HepG2 (cell line): Measurements from ENCODE around the gene DNAAF8. TPM values are rescaled to one million over a fixed set of nuclear protein-coding genes. Genes with fewer than 3 reads are reported as not detected.
A peak's percentile ranks its signal among the peaks of the same experiment; 100 is the strongest.

ENCODE experiments used
- CENPT ChIP-seq: sonication (generic); formaldehyde crosslinking; IDR thresholded peaks from 2 replicates; pipeline ENCODE4 v1.8.0; 2022; ENCODE audit warnings: low read depth, mild to moderate bottlenecking, moderate library complexity, missing genetic modification reagents
- FUBP1 ChIP-seq: sonication (generic); formaldehyde crosslinking; IDR thresholded peaks from 2 replicates; pipeline ENCODE4 v1.5.1; 2020; ENCODE audit warnings: missing genetic modification reagents, mild to moderate bottlenecking, borderline replicate concordance
- HCFC1 ChIP-seq: fragments of 150-350 bp; IDR thresholded peaks from 2 replicates; pipeline ENCODE4 v1.6.1; 2014; ENCODE audit warnings: low read depth, low read length
- HMGXB3 ChIP-seq: sonication (generic); formaldehyde crosslinking; IDR thresholded peaks from 2 replicates; pipeline ENCODE4 v1.4.0; 2020; ENCODE audit warnings: missing genetic modification reagents, borderline replicate concordance
- HNF1A ChIP-seq, 2 experiments: sonication (generic) in 1 of 2; formaldehyde crosslinking in 1 of 2; IDR thresholded peaks; 2 replicates each; pipeline versions ENCODE4 v1.4.0 to v1.6.1; 2016 to 2020; ENCODE audit warnings: borderline replicate concordance in 1 of 2, low read depth in 1 of 2, mild to moderate bottlenecking in 1 of 2, missing genetic modification reagents in 1 of 2
- IRX3 ChIP-seq: sonication (generic); formaldehyde crosslinking; IDR thresholded peaks from 2 replicates; pipeline ENCODE4 v1.8.1; 2023; ENCODE audit warnings: mild to moderate bottlenecking, low read depth, missing genetic modification reagents, borderline replicate concordance
- POLR2AphosphoS5 ChIP-seq: IDR thresholded peaks from 2 replicates; pipeline ENCODE4 v1.6.1; 2012; ENCODE audit warnings: low read depth, low read length
- RBFOX2 ChIP-seq: fragments of 200-400 bp; formaldehyde crosslinking; IDR thresholded peaks from 2 replicates; pipeline ENCODE4 v1.6.1; 2017; ENCODE audit warnings: low read depth, mild to moderate bottlenecking, low read length
- TMF1 ChIP-seq: sonication (generic); formaldehyde crosslinking; IDR thresholded peaks from 2 replicates; pipeline ENCODE4 v1.8.1; 2022; ENCODE audit warnings: low read depth, missing genetic modification reagents
- ZBTB8A ChIP-seq: sonication (generic); formaldehyde crosslinking; IDR thresholded peaks from 2 replicates; pipeline ENCODE4 v1.4.0; 2020; ENCODE audit warnings: mild to moderate bottlenecking, low read depth, missing genetic modification reagents, borderline replicate concordance
- ZIK1 ChIP-seq: sonication (generic); formaldehyde crosslinking; IDR thresholded peaks from 2 replicates; pipeline ENCODE4 v1.5.0; 2020; ENCODE audit warnings: mild to moderate bottlenecking, low read depth, missing genetic modification reagents, borderline replicate concordance
- ZMYM2 ChIP-seq: sonication (generic); formaldehyde crosslinking; IDR thresholded peaks from 2 replicates; pipeline ENCODE4 v1.8.0; 2022; ENCODE audit warnings: mild to moderate bottlenecking, missing genetic modification reagents
- ZNF235 ChIP-seq: sonication (generic); formaldehyde crosslinking; IDR thresholded peaks from 2 replicates; pipeline ENCODE4 v1.8.1; 2023; ENCODE audit warnings: mild to moderate bottlenecking, missing genetic modification reagents, borderline replicate concordance
- ZNF576 ChIP-seq: sonication (generic); formaldehyde crosslinking; IDR thresholded peaks from 2 replicates; pipeline ENCODE4 v1.4.0; 2020; ENCODE audit warnings: mild to moderate bottlenecking, missing genetic modification reagents
- ZNF616 ChIP-seq: sonication (generic); formaldehyde crosslinking; IDR thresholded peaks from 2 replicates; pipeline ENCODE4 v1.5.0; 2020; ENCODE audit warnings: low read depth, mild to moderate bottlenecking, missing genetic modification reagents
- ZNF660 ChIP-seq: sonication (generic); formaldehyde crosslinking; IDR thresholded peaks from 2 replicates; pipeline ENCODE4 v1.5.1; 2020; ENCODE audit warnings: mild to moderate bottlenecking, low read depth, missing genetic modification reagents, borderline replicate concordance
- ZNF839 ChIP-seq: sonication (generic); formaldehyde crosslinking; IDR thresholded peaks from 2 replicates; pipeline ENCODE4 v1.4.0; 2020; ENCODE audit warnings: missing genetic modification reagents, mild to moderate bottlenecking, borderline replicate concordance
- polyA plus RNA-seq, 8 experiments: library from polyadenylated mRNA; depleted of rRNA in 3 of 8; stranded (reverse) in 7 of 8; unstranded in 1 of 8; fragments of >200 nt; fragmentation: Illumina TruSeq in 4 of 8; extraction: Trizol in 4 of 8; gene quantifications; 2 replicates each; pipeline versions ENCODE4 v1.2.1 to v1.2.3, GENCODE V29; 2011 to 2016; ENCODE audit warnings: low read depth in 4 of 8, missing spikeins in 1 of 8, mixed read lengths in 1 of 8; ENCODE audit not compliant: insufficient read depth in 1 of 8
- total RNA-seq, 5 experiments: library from RNA; depleted of rRNA; stranded (reverse); fragments of >200 nt; fragmentation: Illumina TruSeq; extraction: Trizol; gene quantifications; 2 replicates each; pipeline ENCODE4 v1.2.3, GENCODE V29; 2016; ENCODE audit warnings: low read depth in 1 of 5

The DNAAF8 gene
- total and polyA plus RNA-seq, 2 of the 13 experiments (the other 11 are each of a cell fraction or from before 2014, with no cell fraction given): 0.44 TPM; not detected in 1

GRCh38 chr16:4693296-4693955 lies 40.9 kb upstream of the DNAAF8 start, which contains the start of gene NUDT16L1 (continued):
- TF ChIP-seq FUBP1 (CRISPR knock-in tag): no peak
- 0 out of 2 replicates have a peak, but pooled peaks have one; percentile 6 for TF ChIP-seq HCFC1
- no peak for TF ChIP-seq ZNF839 (CRISPR knock-in tag)
- peak; percentile 69 for TF ChIP-seq POLR2AphosphoS5
- no peak for TF ChIP-seq ZNF576 (CRISPR knock-in tag)
- 0 out of 2 replicates have a peak, but pooled peaks have one; percentile 16 for TF ChIP-seq HMGXB3 (CRISPR knock-in tag)
- TF ChIP-seq ZMYM2 (CRISPR knock-in tag): no peak
- TF ChIP-seq ZNF616 (CRISPR knock-in tag): no peak
- TF ChIP-seq ZNF235: peak; percentile 29; the same call in 1 of the 2 replicates
- peak; percentile 26; the same call in 1 of the 2 replicates for TF ChIP-seq ZIK1 (CRISPR knock-in tag)
- TF ChIP-seq CENPT (CRISPR knock-in tag): peak; percentile 62; the same call in 1 of the 2 replicates
- peak; percentile 91 for TF ChIP-seq RBFOX2
- TF ChIP-seq IRX3: no peak; the same call in 1 of the 2 replicates
- TF ChIP-seq TMF1: peak; percentile 47
- no peak for TF ChIP-seq HNF1A (IDR thresholded peaks at IDR 0.05; ENCODE audit: low read depth)
- TF ChIP-seq HNF1A (CRISPR knock-in tag; IDR thresholded peaks at IDR 0.05; ENCODE audit: borderline replicate concordance): 0 out of 2 replicates have a peak, but pooled peaks have one; percentile 11
- no peak for TF ChIP-seq ZNF660 (CRISPR knock-in tag)
- TF ChIP-seq ZBTB8A: no peak
